T1000 (cell line): ENCODE data around the gene WWOX.

ENCODE experiments used
- DNase-seq: peaks from one replicate; lab custom pipeline; 2025; ENCODE audit warnings: mixed read lengths; lab: John Stamatoyannopoulos, UW

Gene WWOX

GRCh38 chr16:79175286-79176057 lies 1076.0 kb downstream of the WWOX start:
- DNase-seq, result no peak

DNA sequence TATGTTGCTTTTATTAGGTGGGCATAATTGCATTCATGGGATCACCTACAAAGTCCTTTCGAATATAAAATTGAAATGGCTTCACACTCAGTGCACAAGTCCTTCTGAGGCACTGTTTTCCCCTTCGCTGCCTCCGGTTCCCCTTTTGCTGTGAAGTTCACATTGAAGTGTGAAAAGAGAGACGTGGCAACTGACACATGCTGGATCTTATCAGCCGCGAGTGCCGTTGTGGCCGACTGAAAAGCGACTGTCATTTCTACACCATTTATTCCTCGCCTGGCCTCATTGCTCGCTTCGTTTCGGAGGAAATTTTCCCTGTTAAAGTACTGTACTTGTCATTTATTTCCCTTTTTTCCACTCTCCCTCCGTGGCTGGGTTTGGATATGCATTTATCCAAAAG lies 1077.6 kb downstream of the WWOX start:
- no peak for DNase-seq

- DNase-seq, result no peak
Observed at GRCh38 chr16:79181419-79181818, 1082.0 kb downstream of the WWOX start.

GRCh38 chr16:79182616-79183015 lies 1083.2 kb downstream of the WWOX start:
- DNase-seq, result no peak

GRCh38 chr16:79183571-79183970 lies 1084.1 kb downstream of the WWOX start:
- DNase-seq, result no peak

GRCh38 chr16:79184464-79185030 lies 1085.1 kb downstream of the WWOX start:
- no peak for DNase-seq

DNA sequence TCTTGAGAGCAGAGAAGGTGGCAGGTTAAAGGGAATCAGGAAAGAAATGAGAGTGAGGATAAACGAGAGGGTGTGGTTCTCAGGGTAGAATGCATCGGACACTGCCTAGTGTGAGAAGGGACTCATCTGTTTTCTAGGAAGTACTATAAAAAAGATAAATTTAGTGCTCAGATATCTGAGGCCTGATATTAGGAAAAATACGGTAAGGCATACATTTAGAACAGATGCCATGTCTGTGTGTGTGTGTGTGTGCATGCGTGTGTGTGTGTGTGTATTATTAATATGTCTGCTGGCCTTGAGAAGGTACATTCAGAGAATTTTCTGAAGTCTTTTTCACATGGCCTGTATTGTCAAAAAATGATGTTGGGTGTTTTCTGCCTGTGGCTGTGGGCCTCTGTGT lies 1086.3 kb downstream of the WWOX start:
- DNase-seq, result no peak

DNA sequence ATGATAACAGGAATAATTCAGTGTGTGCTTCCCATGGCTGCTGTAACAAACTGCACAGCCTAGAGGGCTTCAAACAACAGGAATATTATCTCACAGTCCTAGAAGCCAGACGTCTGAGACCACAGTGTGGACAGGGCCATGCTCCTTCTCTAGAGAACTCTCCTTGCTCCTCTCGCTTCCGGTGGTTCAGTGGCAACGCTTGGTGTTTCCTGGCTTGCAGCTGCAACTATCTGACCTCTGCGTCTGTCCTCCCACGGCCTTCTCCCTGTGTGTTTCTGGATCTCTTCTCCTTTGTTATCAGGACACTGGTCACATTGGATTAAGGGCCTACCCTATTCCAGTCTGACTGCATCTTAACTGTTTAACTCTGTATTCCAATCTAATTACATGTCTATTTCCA lies 1086.7 kb downstream of the WWOX start:
- no peak for DNase-seq

DNA sequence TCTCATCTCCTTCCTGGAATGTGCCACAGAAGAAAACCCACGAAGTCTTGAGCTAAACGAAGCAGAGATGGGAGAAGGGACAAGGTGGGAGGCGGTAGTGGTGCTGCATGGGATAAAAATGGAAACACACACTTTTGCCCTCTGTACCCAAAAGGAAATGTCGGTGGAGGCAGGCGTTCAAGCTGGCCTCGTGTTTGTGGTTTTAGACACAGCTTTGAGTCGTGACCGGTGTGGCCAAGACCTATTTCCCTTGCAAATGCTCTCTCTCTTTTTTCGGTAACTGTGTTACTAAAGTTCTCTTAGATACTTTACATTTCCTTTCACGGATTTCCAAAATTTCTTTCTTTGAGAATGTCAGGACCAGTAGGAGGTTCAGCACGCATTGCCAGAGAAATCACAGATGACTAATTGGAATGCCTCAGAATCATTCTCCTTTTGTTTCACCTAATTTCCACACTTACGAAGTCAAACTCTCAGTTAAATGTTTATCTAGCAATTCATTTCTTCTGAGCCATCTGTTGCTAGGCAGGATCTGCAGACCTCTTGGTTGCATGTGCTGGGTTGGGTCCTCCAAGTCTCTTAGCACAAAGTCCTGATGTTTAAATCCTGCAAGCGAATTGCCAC lies 1088.8 kb downstream of the WWOX start:
- no peak for DNase-seq

- DNase-seq, result no peak
Observed at GRCh38 chr16:79188739-79189122, 1089.3 kb downstream of the WWOX start.

DNA sequence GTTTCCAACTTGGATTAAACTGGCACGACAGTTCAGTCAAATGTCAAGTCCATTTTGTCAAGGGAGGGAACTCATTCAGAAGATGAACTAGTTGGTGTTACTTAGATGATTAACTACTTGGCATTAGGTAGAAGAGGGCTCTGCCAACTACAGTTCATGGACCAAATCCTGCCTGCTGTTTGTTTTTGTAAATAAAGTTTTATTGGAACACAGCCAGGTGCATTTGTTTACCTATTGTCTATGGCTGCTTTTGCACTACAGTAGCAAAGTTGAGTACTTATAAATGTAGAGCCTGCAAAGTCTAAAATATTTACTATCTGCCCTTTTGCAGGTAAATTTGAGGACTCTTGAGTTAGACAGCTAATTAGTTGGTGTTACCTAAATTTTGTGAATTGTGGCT lies 1091.1 kb downstream of the WWOX start:
- DNase-seq, result no peak

GRCh38 chr16:79191933-79192332 lies 1092.5 kb downstream of the WWOX start:
- DNase-seq, result no peak

GRCh38 chr16:79192904-79193303 lies 1093.5 kb downstream of the WWOX start:
- no peak for DNase-seq

GRCh38 chr16:79194291-79194690 lies 1094.8 kb downstream of the WWOX start:
- no peak for DNase-seq

- DNase-seq, result no peak
Observed at GRCh38 chr16:79195938-79196337, 1096.5 kb downstream of the WWOX start.

GRCh38 chr16:79201436-79201835 lies 1102.0 kb downstream of the WWOX start:
- DNase-seq, result no peak

GRCh38 chr16:79202977-79203376 lies 1103.5 kb downstream of the WWOX start:
- no peak for DNase-seq

DNA sequence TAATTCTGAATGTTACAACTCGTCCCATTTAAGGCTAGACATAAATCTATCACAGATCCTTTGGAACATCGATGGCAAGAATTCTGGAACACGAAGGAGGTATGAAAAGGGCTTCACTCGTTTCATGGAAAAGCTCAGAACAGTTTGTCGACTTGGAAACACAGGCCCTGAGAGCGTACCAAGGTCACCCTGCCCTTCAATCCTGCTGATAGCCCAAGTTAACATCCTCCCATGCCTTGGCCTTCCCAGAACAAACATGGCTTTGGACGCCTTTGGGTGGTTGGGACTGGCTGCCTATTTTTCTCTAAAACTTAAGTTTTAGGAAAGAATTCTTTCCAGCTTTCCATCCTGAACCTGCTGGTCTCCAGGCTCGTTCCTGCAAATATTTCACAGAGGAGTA lies 1105.0 kb downstream of the WWOX start:
- DNase-seq, result no peak

- no peak for DNase-seq
Observed at GRCh38 chr16:79206889-79207288, 1107.4 kb downstream of the WWOX start.

DNA sequence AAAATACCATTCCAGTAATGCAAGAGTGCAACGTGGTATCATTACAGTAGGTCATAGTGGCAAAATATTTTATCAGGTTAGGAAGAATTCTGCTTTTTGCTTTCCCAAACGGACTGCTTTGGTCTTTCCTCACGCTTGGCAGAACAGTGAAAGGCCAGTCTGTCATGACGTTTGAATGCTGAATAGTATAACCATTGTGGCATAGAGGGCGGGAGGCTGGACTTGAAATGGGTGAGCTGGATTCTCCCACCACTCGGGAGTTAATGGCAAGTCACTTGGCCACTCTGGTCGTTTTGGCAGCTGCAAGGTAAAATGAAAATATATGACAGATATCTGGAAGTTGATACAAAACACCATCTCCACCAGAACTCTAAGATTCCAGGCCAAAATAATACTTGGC lies 1109.9 kb downstream of the WWOX start:
- DNase-seq, result no peak

DNA sequence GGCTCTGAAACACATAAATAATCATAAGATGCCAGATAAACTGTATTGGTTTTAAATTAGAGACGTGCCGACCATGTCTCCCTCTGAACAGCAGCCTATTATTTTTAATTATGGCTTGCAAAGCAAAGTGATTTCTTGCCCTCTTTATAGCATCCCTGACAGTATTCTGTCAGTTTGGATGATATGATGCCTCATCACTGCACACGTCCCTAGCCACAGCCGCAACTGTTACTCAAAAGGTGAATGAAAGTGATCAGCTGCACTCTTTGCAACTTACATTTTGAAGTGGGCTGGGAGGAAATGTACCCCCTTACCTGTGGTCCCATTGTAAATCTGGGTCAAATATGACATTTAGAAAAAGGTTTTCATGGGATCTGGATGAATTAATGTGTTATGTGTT lies 1111.2 kb downstream of the WWOX start:
- no peak for DNase-seq

DNA sequence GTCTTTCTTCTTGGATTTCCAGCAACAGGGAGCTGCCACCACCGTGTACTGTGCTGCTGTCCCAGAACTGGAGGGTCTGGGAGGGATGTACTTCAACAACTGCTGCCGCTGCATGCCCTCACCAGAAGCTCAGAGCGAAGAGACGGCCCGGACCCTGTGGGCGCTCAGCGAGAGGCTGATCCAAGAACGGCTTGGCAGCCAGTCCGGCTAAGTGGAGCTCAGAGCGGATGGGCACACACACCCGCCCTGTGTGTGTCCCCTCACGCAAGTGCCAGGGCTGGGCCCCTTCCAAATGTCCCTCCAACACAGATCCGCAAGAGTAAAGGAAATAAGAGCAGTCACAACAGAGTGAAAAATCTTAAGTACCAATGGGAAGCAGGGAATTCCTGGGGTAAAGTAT lies 1112.1 kb downstream of the WWOX start:
- DNase-seq, result no peak

GRCh38 chr16:79212114-79212791 lies 1112.8 kb downstream of the WWOX start:
- no peak for DNase-seq
